Stimulated activated CD4-positive, alpha-beta T cell treated with anti-CD3 and anti-CD28 coated beads, Interleukin-2, amount 100 ng/mL, for 24 hours (primary cell): ENCODE data around the gene FLVCR2.
"Not testable (repeated sequence)": the region's sequence is repeated elsewhere in the genome, so short reads cannot be mapped to it uniquely, and the experiment has no call there.

Source experiments
- DNase-seq, 2 donors: peaks; one replicate each; pipeline ENCODE4 v3.0.0-alpha.2; 2020

The FLVCR2 gene

GRCh38 chr14:75673345-75674035 lies 95.1 kb downstream of the FLVCR2 start:
- no peak for DNase-seq

DNA sequence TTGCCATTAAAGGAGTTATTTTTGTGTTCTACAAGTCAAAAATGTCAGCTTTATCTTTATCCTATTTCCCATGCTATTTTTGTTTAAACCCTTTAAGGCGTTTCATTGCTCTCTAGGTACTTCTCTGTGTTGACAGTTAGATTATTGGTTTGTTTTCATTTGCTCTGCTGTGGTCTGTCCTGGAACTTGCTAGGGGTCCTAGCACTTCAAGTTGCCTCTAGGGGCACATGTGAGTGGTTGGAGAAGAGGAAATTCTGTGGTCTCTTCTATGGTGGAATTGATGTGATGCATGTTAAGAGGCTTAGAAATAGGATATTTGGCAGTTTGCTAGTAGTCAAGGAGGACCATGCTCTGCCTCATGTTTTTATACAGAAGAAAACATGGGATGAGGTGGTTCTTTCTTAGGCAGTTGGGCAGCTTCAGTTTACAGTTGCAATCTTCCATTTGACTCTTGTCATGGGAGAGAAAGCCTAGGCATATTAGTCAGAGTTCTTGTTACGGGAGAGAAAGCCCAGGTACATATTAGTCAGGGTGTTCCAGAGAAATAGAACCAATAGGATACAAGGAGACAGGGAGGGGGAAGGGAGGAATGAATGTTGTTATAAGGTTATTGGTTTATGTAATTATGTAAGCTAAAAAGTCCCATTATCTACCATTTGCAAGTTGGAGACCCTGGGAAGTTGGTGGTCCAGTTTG lies 97.0 kb downstream of the FLVCR2 start:
- no peak for DNase-seq

GRCh38 chr14:75685910-75686309 lies 107.5 kb downstream of the FLVCR2 start:
- DNase-seq, result no peak

- DNase-seq, result no peak
Measured at GRCh38 chr14:75689012-75689411, 110.6 kb downstream of the FLVCR2 start.

- no peak for DNase-seq
Measured at GRCh38 chr14:75690010-75690409, 111.6 kb downstream of the FLVCR2 start.

DNA sequence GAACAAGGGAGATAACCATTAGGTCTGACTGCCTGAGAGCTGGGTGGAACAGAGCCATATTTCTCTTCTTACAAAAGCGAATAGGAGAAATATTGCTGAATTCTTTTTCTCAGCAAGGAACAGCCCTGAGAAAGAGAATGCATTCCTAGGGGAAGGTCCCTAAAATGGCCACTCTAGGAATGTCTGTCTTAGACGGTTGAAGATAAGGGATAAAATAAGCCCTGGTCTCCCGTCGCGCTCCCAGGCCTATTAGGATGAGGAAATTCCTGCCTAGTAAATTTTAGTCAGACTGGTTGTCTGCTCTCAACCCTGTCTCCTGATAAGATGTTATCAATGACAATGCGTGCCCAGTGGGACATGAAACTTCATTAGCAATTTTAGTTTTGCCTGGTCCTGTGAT lies 116.6 kb downstream of the FLVCR2 start:
- not testable (repeated sequence) for DNase-seq

DNA sequence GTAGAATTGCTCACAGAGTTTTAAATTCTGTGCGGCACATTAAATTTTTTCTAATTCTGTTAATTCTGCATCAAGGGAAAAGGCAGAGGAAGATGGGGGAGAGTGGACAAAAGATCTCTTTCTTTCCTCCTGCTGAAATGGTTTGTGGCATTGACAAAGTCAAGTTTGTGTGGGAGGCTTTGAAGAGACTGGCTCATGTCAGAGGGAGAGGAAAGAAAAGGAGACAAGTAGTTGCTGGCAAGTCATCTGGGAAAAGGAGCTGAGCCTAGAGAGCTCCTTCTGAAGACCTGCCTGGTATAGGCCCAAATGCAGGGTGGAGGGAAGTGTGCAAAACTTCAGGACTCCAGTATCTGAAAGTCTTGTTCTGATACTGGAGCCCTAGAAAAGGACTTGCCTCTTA lies 119.0 kb downstream of the FLVCR2 start:
- DNase-seq, result no peak
